ENCODE measurements around the gene LRRC45.

LRRC45 gene

GRCh38 chr17:82053130-82053529 is 30.0 kb downstream of the LRRC45 start:
- Mint-ChIP-seq H3K36me3 (ENCODE audit: low read depth) (peaks cover 4% of the 10 kb centered on the region), H3K27me3 (no peaks in the 10 kb centered on the region), H3K4me1 (ENCODE audit: low read depth) (peaks cover 18% of the 10 kb centered on the region), H3K9me3 (no peaks in the 10 kb centered on the region), H3K27ac (no peak overlapping the region), H3K4me3 (peak overlapping the region; percentile 86)

- peaks cover 4% of the 10 kb centered on the region for H3K36me3 Mint-ChIP-seq (ENCODE audit: low read depth)
- H3K27ac Mint-ChIP-seq, result no peak overlapping the region
- no peaks in the 10 kb centered on the region for H3K27me3 Mint-ChIP-seq
- H3K4me1 Mint-ChIP-seq (ENCODE audit: low read depth), result peaks cover 18% of the 10 kb centered on the region
- H3K9me3 Mint-ChIP-seq, result no peaks in the 10 kb centered on the region
- peak overlapping the region; percentile 86 for H3K4me3 Mint-ChIP-seq
These were observed 30.6 kb downstream of the LRRC45 start for GRCh38 chr17:82053556-82054263.

GRCh38 chr17:82054351-82055022 is 31.4 kb downstream of the LRRC45 start:
- H3K27ac Mint-ChIP-seq, result peak overlapping the region; percentile 31
- H3K4me1 Mint-ChIP-seq (ENCODE audit: low read depth), result peaks cover 18% of the 10 kb centered on the region
- peaks cover 4% of the 10 kb centered on the region for H3K36me3 Mint-ChIP-seq (ENCODE audit: low read depth)
- H3K4me3 Mint-ChIP-seq, result no peak overlapping the region
- H3K9me3 Mint-ChIP-seq, result no peaks in the 10 kb centered on the region
- no peaks in the 10 kb centered on the region for H3K27me3 Mint-ChIP-seq

GRCh38 chr17:82055023-82055964 is 32.2 kb downstream of the LRRC45 start:
- H3K27ac Mint-ChIP-seq, result peak overlapping the region; percentile 31
- no peaks in the 10 kb centered on the region for H3K27me3 Mint-ChIP-seq
- H3K36me3 Mint-ChIP-seq (ENCODE audit: low read depth), result peaks cover 7% of the 10 kb centered on the region
- H3K4me1 Mint-ChIP-seq (ENCODE audit: low read depth), result peaks cover 17% of the 10 kb centered on the region
- H3K4me3 Mint-ChIP-seq, result no peak overlapping the region
- H3K9me3 Mint-ChIP-seq, result no peaks in the 10 kb centered on the region

GRCh38 chr17:82055965-82056728 is 33.0 kb downstream of the LRRC45 start:
- Mint-ChIP-seq H3K4me1 (ENCODE audit: low read depth) (peaks cover 11% of the 10 kb centered on the region), H3K27ac (no peak overlapping the region), H3K27me3 (no peaks in the 10 kb centered on the region), H3K9me3 (no peaks in the 10 kb centered on the region), H3K36me3 (ENCODE audit: low read depth) (peaks cover 7% of the 10 kb centered on the region), H3K4me3 (no peak overlapping the region)

GRCh38 chr17:82056729-82057621 is 33.9 kb downstream of the LRRC45 start:
- Mint-ChIP-seq H3K4me1 (ENCODE audit: low read depth) (peaks cover 11% of the 10 kb centered on the region), H3K4me3 (no peak overlapping the region)

GRCh38 chr17:82058230-82058854 is 35.2 kb downstream of the LRRC45 start:
- peaks cover 3% of the 10 kb centered on the region for H3K4me1 Mint-ChIP-seq (ENCODE audit: low read depth)
- no peaks in the 10 kb centered on the region for H3K27me3 Mint-ChIP-seq
- peaks cover 7% of the 10 kb centered on the region for H3K36me3 Mint-ChIP-seq (ENCODE audit: low read depth)
- no peak overlapping the region for H3K4me3 Mint-ChIP-seq
- no peak overlapping the region for H3K27ac Mint-ChIP-seq
- H3K9me3 Mint-ChIP-seq, result no peaks in the 10 kb centered on the region

More at GRCh38 chr17:82056729-82057621, 33.9 kb downstream of the LRRC45 start:
- Mint-ChIP-seq H3K36me3 (ENCODE audit: low read depth) (peaks cover 7% of the 10 kb centered on the region), H3K9me3 (no peaks in the 10 kb centered on the region), H3K27ac (no peak overlapping the region), H3K27me3 (no peaks in the 10 kb centered on the region)

GRCh38 chr17:82058855-82059249 is 35.7 kb downstream of the LRRC45 start:
- Mint-ChIP-seq H3K4me3 (no peak overlapping the region), H3K27ac (no peak overlapping the region), H3K27me3 (no peaks in the 10 kb centered on the region), H3K4me1 (ENCODE audit: low read depth) (peaks cover 2% of the 10 kb centered on the region), H3K9me3 (no peaks in the 10 kb centered on the region), H3K36me3 (ENCODE audit: low read depth) (peaks cover 7% of the 10 kb centered on the region)

- H3K27ac Mint-ChIP-seq, result no peak overlapping the region
- peaks cover 8% of the 10 kb centered on the region for H3K4me1 Mint-ChIP-seq (ENCODE audit: low read depth)
- H3K27me3 Mint-ChIP-seq, result no peaks in the 10 kb centered on the region
- no peak overlapping the region for H3K4me3 Mint-ChIP-seq
- peaks cover 7% of the 10 kb centered on the region for H3K36me3 Mint-ChIP-seq (ENCODE audit: low read depth)
- no peaks in the 10 kb centered on the region for H3K9me3 Mint-ChIP-seq
These were observed 36.3 kb downstream of the LRRC45 start for GRCh38 chr17:82059272-82060000.

- Mint-ChIP-seq H3K4me3 (no peak overlapping the region), H3K27me3 (no peaks in the 10 kb centered on the region), H3K36me3 (ENCODE audit: low read depth) (peaks cover 5% of the 10 kb centered on the region), H3K27ac (no peak overlapping the region), H3K4me1 (ENCODE audit: low read depth) (peaks cover 9% of the 10 kb centered on the region), H3K9me3 (no peaks in the 10 kb centered on the region)
These were observed 36.9 kb downstream of the LRRC45 start for GRCh38 chr17:82060001-82060380.

- H3K4me1 Mint-ChIP-seq (ENCODE audit: low read depth), result peaks cover 9% of the 10 kb centered on the region
- H3K27me3 Mint-ChIP-seq, result no peaks in the 10 kb centered on the region
- peaks cover 3% of the 10 kb centered on the region for H3K36me3 Mint-ChIP-seq (ENCODE audit: low read depth)
- no peak overlapping the region for H3K4me3 Mint-ChIP-seq
- no peak overlapping the region for H3K27ac Mint-ChIP-seq
- no peaks in the 10 kb centered on the region for H3K9me3 Mint-ChIP-seq
These were observed 37.5 kb downstream of the LRRC45 start for GRCh38 chr17:82060614-82061013.

GRCh38 chr17:82061047-82061925 is 38.2 kb downstream of the LRRC45 start:
- Mint-ChIP-seq H3K27ac (no peak overlapping the region), H3K4me3 (no peak overlapping the region), H3K27me3 (no peaks in the 10 kb centered on the region), H3K4me1 (ENCODE audit: low read depth) (peaks cover 12% of the 10 kb centered on the region), H3K9me3 (no peaks in the 10 kb centered on the region), H3K36me3 (ENCODE audit: low read depth) (peaks cover 3% of the 10 kb centered on the region)

All from stimulated activated naive CD8-positive, alpha-beta T cell treated with anti-CD3 and anti-CD28 coated beads, Interleukin-15, Interleukin-2, amounts not matched to agents 100 ng/mL and 50 ng/mL, for 24 hours (primary cell).